NCI-H128 (cell line): ENCODE data around the gene CCDC38.
A peak's percentile ranks its signal among the peaks of the same experiment; 100 is the strongest.
"Not testable (repeated sequence)": the region's sequence is repeated elsewhere in the genome, so short reads cannot be mapped to it uniquely, and the experiment has no call there.

Source experiments
- DNase-seq: peaks from one replicate; lab custom pipeline; 2025; ENCODE audit not compliant: unreplicated experiment; lab: John Stamatoyannopoulos, UW

The CCDC38 gene

DNA sequence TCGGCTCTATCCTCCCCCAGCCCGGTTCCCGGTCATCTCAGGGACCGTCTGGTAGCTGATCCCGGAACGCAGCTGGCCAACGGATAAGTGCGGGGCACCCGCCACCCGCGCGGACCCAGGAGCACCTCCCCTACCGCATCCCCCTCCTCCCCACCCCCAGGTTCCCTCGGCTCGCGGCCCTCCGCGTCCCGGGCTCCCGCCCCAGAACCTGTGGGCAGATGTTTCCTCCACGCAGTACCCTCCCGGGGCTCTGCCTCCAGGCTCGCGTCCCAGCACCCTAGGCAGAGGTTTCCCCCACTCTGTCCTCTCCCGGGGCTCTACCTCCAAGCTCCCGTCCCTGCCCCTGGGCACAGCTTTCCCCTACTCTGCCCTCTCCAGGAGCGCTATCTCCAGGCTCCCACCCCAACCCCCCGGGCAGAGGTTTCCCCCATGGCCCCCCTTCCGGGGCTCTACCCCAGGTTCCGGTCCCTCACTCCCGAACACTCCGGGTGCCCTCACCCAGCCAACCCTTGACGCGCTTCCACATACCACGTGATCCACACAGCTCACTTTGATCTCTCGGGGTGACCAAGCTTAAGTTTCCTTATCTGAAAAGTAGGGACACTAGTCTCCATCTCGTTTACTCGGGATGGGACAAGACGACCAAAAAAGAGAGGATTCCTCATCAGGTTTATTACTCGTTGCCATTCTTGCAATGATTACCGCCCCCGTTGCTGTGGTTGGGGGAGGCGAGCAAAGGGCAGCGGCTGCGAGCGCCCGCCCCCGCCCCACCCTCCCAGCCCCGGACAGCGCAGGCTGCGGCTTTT, at the start of gene CCDC38:
Gene CCDC38 (minus strand): TSS at position 91 of the 806 bp plus-strand sequence. CDS start 6,105 bp downstream, outside the sequence.
- peak; percentile 54 for DNase-seq

DNA sequence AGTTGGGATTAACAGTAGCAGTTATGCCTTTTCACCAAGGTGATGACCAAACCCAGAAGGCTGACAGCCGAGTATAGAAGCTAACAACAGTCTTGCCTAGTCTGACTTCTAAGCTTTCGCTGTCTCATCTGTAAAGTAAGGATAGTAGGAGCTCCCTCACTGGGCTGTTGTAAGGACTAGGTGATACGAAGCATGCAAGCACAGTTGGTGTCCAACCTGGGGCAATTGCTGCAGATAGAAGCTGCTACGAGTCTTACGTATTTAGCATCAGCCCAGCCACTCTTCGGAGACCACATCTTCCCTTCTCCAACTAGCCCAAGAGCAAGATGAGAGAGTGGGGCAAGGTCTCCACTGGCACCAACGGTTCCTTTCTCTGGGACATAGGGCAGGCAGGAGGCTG, 47.7 kb upstream of the CCDC38 start:
- no peak for DNase-seq

- DNase-seq = no peak
These were observed 47.2 kb upstream of the CCDC38 start for GRCh38 chr12:95989504-95990123.

GRCh38 chr12:95988506-95989275, 46.3 kb upstream of the CCDC38 start:
- DNase-seq = no peak

- no peak for DNase-seq
These were observed 44.5 kb upstream of the CCDC38 start for GRCh38 chr12:95986635-95987570.

- no peak for DNase-seq
These were observed 42.3 kb upstream of the CCDC38 start for GRCh38 chr12:95984682-95985081.

GRCh38 chr12:95982602-95983001, 40.2 kb upstream of the CCDC38 start:
- no peak for DNase-seq

DNA sequence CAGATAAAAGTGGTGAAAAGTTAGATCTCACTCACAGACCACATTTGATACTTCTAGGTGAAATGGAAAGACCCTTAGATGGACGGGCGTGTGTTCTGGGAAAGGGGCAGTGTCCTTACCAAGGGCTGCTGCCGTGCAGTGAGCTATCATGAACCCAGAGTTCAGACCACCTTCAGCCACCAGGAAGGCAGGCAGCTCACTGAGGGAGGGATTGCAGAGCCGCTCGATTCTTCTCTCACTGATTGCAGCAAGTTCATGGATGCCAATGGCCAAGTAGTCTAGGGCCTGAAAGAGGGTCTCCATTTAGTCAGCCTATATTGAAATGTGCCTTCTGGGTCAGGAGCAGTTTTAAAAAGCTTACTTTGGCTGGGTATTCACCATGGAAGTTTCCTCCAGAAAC, 38.0 kb upstream of the CCDC38 start:
- DNase-seq = no peak

DNA sequence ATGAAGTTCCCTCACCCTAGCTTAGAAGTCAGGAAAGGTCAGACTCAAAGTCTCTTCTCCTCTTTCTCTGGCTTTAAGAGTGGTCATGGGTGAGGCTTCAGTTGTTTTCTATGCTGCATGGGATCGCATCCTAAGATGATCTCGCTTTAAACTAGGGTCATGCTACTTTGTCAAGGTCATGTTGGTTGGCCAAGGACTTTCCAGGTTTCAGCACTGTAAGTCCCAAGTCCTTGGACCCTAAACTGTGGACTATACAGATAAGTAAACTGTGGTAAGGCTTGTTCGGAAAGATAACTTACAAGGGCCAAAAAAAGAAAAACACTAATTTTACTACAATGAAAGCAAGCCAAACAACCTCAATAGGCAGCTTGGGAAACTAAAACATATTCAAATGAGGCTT, 36.4 kb upstream of the CCDC38 start:
- DNase-seq = no peak

GRCh38 chr12:95978351-95978750, 35.9 kb upstream of the CCDC38 start:
- no peak for DNase-seq

DNA sequence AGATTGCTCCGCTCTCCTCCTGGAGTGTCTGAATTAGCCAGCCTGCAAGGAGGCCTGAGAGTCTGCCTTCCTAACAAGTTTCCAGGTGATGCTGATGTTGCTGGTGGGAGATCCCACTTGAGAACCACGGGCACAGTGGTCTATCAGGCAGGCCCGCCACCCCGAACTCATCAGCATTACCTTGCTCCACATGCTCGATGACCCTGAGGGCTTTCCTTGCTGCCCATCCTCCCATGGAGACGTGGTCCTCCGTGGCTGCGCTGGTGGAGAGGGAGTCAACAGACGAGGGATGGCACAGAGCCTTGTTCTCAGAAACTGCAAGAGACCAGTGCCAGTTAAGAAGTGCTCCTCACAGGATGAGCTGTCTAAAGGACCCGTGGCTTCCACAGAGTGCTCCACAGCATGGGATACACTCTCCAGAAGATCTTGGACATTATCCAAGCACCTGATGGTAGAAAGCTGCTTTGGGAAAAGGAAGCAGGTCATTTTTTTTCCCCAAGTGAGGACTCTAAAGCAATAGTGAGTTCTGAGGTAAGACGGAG, 35.4 kb upstream of the CCDC38 start:
- DNase-seq = no peak

- DNase-seq = no peak
These were observed 34.0 kb upstream of the CCDC38 start for GRCh38 chr12:95976416-95976832.

GRCh38 chr12:95975491-95975890, 33.1 kb upstream of the CCDC38 start:
- DNase-seq = no peak

DNA sequence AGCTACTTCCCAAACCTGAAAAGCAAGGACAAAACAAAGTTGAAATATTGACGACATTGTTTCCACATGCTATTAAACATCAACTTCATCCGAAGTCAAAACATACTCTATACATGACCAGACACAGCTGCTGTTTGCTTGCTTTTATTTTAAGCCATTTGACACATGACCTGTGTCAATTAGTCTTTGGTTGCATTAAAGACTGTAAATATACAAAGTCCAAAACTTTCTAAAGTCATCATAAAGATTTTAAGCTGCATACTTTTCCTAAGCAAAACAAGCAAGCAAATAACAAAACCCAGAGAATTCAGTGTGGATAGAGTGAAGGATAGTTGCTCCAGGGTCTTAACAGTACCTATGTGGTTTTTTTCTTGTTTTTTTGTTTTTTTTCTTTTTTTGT, 31.9 kb upstream of the CCDC38 start:
- DNase-seq = no peak

DNA sequence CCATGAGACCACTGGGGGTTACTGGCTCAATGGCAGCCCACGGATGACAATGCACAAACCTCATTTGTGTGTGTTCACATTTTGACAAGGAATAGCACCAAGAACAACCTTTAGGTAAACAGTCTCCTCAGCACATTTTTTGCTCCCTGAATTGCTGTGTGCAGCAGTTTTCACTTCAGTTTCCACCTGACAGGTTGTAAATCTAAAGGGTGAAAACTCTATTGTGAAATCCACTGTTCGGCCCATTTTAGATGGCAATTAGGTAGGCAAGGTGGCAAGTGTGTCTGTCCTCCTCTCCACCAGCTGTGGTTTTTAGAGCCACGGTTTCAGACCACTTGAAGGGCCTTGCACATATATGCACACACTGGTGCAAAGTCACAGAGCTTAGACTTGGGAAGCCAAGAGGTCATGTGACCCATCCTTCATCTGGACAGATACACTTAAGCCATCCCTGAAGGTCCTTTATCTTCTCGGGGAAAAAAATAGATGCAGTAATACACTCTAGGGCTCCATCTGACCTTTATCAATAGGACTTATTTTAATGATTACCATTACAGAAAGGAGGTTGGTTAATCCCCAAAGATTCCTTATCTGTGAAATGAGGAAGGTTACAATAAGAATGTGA, 30.5 kb upstream of the CCDC38 start:
- DNase-seq = no peak

GRCh38 chr12:95970905-95971304, 28.5 kb upstream of the CCDC38 start:
- DNase-seq = no peak

GRCh38 chr12:95969116-95969515, 26.7 kb upstream of the CCDC38 start:
- not testable (repeated sequence) for DNase-seq

DNA sequence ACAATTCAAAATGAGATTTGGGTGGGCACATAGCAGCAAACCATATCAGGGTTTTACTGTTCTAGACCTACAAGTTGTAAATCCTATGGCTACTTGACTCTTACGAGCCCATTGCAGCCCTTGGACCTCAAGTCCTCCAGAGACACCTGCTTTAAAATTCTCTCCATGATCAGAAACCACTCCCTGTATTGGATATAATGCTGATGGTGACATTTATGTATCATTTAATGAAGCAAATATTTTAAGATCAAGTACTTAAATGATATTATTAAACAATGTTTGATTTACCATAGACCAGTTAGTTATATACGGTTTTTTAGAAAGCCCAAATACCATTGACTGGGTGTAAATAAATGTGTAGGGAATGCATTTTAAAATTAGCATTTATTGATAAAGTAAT, 24.9 kb upstream of the CCDC38 start:
- no peak for DNase-seq

- DNase-seq = no peak
These were observed 24.0 kb upstream of the CCDC38 start for GRCh38 chr12:95966287-95966870.

DNA sequence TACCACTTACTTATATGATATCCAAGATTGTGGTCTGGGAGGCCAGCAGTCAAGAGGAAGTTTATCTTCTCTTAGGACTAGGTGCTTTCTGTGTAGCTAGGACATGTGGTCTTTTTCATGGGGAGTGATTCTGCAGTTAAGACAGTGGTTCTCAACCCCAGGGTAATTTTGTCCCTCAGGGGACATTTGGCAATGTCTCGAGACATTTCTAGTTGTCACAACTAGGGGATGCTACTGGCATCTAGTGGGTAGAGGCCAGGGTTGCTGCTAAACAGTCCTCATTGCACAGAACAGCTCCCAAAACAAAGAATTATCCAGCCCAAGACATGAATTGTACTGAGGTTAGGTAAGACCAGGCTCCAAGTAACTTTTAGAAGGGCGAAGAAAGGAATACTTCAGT, 20.7 kb upstream of the CCDC38 start:
- no peak for DNase-seq
